Caki2 (cell line): Measurements from ENCODE around the gene TBC1D19. TPM values are rescaled to one million over a fixed set of nuclear protein-coding genes. Genes with fewer than 3 reads are reported as not detected.

ENCODE experiments used
- DNase-seq: peaks from one replicate; pipeline ENCODE4 v3.0.0-alpha.2; 2015; ENCODE audit warnings: low read depth
- in situ Hi-C: cut with HindIII; loops from 2 replicates; pipeline ENCODE4 v1.10.0; 2016; ENCODE audit warnings: low sequenced_read_pairs, low pct_unique_long_range_greater_than_20kb, mixed read lengths
- total RNA-seq: library from RNA; depleted of rRNA; stranded (reverse); fragments of >200 nt; shearing (Covaris generic); gene quantifications from 2 replicates; pipeline ENCODE4 v1.2.3, GENCODE V29; 2014; ENCODE audit warnings: low replicate concordance

The TBC1D19 gene
- total RNA-seq, 1 experiment from 2014 or later: 47.4 TPM

GRCh38 chr4:26715636-26716242 lies 131.9 kb downstream of the TBC1D19 start:
- no peak for DNase-seq
- in situ Hi-C loops: loop anchor here (25.0 kb wide), 1 partner anchor 278 kb away; no protein-coding TSS in a partner anchor

GRCh38 chr4:26717332-26717731 lies 133.4 kb downstream of the TBC1D19 start:
- no peak for DNase-seq
- in situ Hi-C loops: loop anchor here (25.0 kb wide), 1 partner anchor 280 kb away; no protein-coding TSS in a partner anchor

- in situ Hi-C loops: loop anchor here (25.0 kb wide), 1 partner anchor 283 kb away; no protein-coding TSS in a partner anchor
- DNase-seq: peak; percentile 18
Observed at GRCh38 chr4:26719954-26720552, 136.2 kb downstream of the TBC1D19 start.

GRCh38 chr4:26721685-26722084 lies 137.8 kb downstream of the TBC1D19 start:
- in situ Hi-C loops: loop anchor here (25.0 kb wide), 1 partner anchor 284 kb away; no protein-coding TSS in a partner anchor

GRCh38 chr4:26723216-26723615 lies 139.3 kb downstream of the TBC1D19 start:
- in situ Hi-C loops: loop anchor here (25.0 kb wide), 1 partner anchor 286 kb away; no protein-coding TSS in a partner anchor

More at GRCh38 chr4:26721685-26722084, 137.8 kb downstream of the TBC1D19 start:
- no peak for DNase-seq

GRCh38 chr4:26724534-26724933 lies 140.7 kb downstream of the TBC1D19 start:
- in situ Hi-C loops: loop anchor here (25.0 kb wide), 1 partner anchor 287 kb away; no protein-coding TSS in a partner anchor
- no peak for DNase-seq

More at GRCh38 chr4:26723216-26723615, 139.3 kb downstream of the TBC1D19 start:
- no peak for DNase-seq

- in situ Hi-C loops: no loop called here
- DNase-seq: no peak
Observed at GRCh38 chr4:26726655-26727387, 142.9 kb downstream of the TBC1D19 start.

GRCh38 chr4:26727844-26728243 lies 144.0 kb downstream of the TBC1D19 start:
- in situ Hi-C loops: no loop called here
- no peak for DNase-seq

GRCh38 chr4:26729027-26729426 lies 145.1 kb downstream of the TBC1D19 start:
- DNase-seq: no peak

GRCh38 chr4:26729547-26729946 lies 145.7 kb downstream of the TBC1D19 start:
- in situ Hi-C loops: no loop called here
- DNase-seq: no peak

More at GRCh38 chr4:26729027-26729426, 145.1 kb downstream of the TBC1D19 start:
- in situ Hi-C loops: no loop called here

- no peak for DNase-seq
- in situ Hi-C loops: no loop called here
Observed at GRCh38 chr4:26731351-26732035, 147.6 kb downstream of the TBC1D19 start.

GRCh38 chr4:26732356-26732755 lies 148.5 kb downstream of the TBC1D19 start:
- in situ Hi-C loops: no loop called here
- no peak for DNase-seq

- in situ Hi-C loops: no loop called here
- DNase-seq: no peak
Observed at GRCh38 chr4:26736621-26737020, 152.7 kb downstream of the TBC1D19 start.

- in situ Hi-C loops: no loop called here
- no peak for DNase-seq
Observed at GRCh38 chr4:26737385-26737784, 153.5 kb downstream of the TBC1D19 start.

- DNase-seq: no peak
- in situ Hi-C loops: no loop called here
Observed at GRCh38 chr4:26741491-26741871, 157.6 kb downstream of the TBC1D19 start.

GRCh38 chr4:26746802-26747213 lies 162.9 kb downstream of the TBC1D19 start:
- no peak for DNase-seq
- in situ Hi-C loops: no loop called here

- no peak for DNase-seq
- in situ Hi-C loops: no loop called here
Observed at GRCh38 chr4:26748811-26749210, 164.9 kb downstream of the TBC1D19 start.

GRCh38 chr4:26749867-26750266 lies 166.0 kb downstream of the TBC1D19 start:
- in situ Hi-C loops: no loop called here
- DNase-seq: no peak
